Effector memory CD4-positive, alpha-beta T cell (primary cell): ENCODE measurements around the gene KRTAP10-7.
"Not testable (repeated sequence)": the region's sequence is repeated elsewhere in the genome, so short reads cannot be mapped to it uniquely, and the experiment has no call there.

Source experiments
- DNase-seq, 3 donors: peaks; one replicate each; pipeline ENCODE4 v3.0.0-alpha.2; 2020
- H3K27ac ChIP-seq: 2 replicates; pipeline ENCODE4 v1.7.0; 2013; ENCODE audit warnings: mild to moderate bottlenecking, low read length, moderate library complexity; ENCODE audit not compliant: insufficient read depth, poor library complexity, severe bottlenecking
- H3K27me3 ChIP-seq: replicated peaks from 2 replicates; pipeline ENCODE4 v1.7.0; 2013; ENCODE audit warnings: mild to moderate bottlenecking, low read length; ENCODE audit not compliant: insufficient read depth, control insufficient read depth, poor library complexity, severe bottlenecking
- H3K36me3 ChIP-seq: 2 replicates; pipeline ENCODE4 v1.7.0; 2013; ENCODE audit warnings: mild to moderate bottlenecking, low read length, moderate library complexity; ENCODE audit not compliant: control insufficient read depth, insufficient read depth
- H3K4me1 ChIP-seq: 2 replicates; pipeline ENCODE4 v1.7.0; 2013; ENCODE audit warnings: low read length, mild to moderate bottlenecking; ENCODE audit not compliant: control insufficient read depth, insufficient read depth, poor library complexity, severe bottlenecking
- H3K4me3 ChIP-seq: 2 replicates; pipeline ENCODE4 v1.7.0; 2013; ENCODE audit warnings: low read length, low read depth, mild to moderate bottlenecking; ENCODE audit not compliant: insufficient read depth, poor library complexity, severe bottlenecking
- H3K9me3 ChIP-seq: 2 replicates; pipeline ENCODE4 v1.7.0; 2013; ENCODE audit warnings: mild to moderate bottlenecking, low read length, moderate library complexity; ENCODE audit not compliant: control insufficient read depth

The KRTAP10-7 gene

DNA sequence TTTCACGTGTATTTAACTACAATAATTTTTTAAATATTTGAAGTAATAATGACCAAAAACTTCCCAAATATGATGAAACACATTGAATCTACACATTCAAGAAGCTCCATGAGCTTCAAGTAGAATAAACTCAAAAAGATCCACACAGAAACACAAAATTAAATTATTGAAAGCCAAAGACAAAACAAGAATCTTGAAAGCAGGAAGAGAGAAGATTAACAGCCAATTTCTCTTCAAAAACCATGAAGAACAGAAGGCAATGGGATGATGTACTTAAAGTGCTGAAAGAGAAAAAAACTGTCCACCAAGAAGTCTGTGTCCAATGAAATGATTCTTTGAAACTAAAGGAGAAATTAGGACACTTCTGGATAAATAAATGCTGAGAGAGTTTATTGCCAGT is 31.7 kb downstream of the KRTAP10-7 start:
- no peaks in the 10 kb centered on the region for H3K36me3 ChIP-seq
- H3K27ac ChIP-seq: no peak overlapping the region

DNA sequence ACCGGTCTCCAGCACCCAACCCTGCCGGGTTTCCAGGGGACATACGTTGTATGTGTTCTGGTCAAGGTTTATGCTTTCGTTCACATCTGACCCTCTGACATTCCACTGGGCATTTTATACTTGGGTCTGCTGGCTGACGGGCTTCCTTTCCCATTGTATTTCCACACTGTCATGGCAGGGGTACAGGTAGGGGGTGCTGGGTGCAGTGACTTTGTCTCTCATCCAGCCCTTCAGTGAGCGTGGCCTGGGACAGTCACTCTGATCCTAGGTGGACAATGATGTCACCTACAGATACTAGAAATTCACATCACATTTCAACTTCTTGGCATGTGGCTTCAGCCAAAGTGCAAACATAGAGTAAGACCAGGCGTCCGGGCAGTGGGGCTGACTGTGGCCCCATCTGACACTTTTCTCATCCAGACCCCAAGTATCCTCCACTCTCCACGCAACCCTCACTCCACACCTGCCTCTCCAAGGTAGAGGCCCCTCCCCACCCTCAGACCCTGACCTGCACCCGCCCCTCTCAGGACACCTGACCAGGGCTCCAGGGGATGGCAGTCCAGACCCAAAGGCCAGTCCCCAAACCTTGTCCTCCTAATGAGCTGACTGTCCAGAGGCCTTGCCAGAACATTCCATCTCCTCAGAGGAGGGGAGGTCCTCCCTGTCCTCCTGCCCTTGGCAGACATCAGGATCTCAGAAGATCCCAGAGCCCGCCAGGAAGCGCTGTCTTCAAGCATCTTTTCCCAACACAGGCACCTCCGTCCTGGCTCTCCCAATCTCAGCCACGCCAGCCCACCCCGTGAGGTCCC is 36.0 kb downstream of the KRTAP10-7 start:
- no peak overlapping the region for H3K27ac ChIP-seq
- no peaks in the 10 kb centered on the region for H3K4me1 ChIP-seq
- no peaks in the 10 kb centered on the region for H3K36me3 ChIP-seq
- H3K9me3 ChIP-seq: peaks cover 4% of the 10 kb centered on the region
- no peak for DNase-seq
- no peaks in the 10 kb centered on the region for H3K27me3 ChIP-seq
- no peak overlapping the region for H3K4me3 ChIP-seq

More for the DNA sequence above, 31.7 kb downstream of the KRTAP10-7 start:
- Histone ChIP-seq H3K27me3 (no peaks in the 10 kb centered on the region), H3K4me1 (peaks cover 18% of the 10 kb centered on the region), H3K4me3 (no peak overlapping the region), H3K9me3 (peaks cover 17% of the 10 kb centered on the region)
- no peak for DNase-seq

DNA sequence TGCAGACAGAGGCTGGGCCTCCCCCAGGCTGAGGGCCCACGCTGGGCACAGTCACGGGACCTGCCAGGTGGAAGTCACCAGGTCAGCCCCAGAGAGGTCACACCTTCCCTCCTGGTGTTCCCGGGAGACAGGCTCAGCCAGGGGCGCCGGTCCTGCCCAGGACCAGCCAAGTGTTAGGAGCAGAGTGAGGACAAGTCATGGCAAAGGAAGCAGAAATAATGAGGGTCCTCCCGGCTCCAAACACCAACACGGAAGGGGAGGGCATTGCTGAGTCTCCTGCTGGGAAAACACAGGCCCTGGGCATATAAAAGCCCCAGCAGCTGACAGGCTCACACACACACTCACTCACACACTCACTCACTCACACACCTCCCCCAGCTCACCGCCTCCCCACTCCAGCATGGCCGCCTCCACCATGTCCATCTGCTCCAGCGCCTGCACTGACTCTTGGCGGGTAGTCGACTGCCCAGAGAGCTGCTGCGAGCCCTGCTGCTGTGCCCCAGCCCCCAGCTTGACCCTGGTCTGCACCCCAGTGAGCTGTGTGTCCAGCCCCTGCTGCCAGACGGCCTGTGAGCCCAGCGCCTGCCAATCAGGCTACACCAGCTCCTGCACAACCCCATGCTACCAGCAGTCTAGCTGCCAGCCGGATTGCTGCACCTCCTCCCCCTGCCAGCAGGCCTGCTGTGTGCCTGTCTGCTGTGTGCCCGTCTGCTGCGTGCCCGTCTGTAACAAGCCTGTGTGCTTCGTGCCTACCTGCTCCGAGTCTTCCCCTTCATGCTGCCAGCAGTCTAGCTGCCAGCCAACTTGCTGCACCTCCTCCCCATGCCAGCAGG is 36.8 kb downstream of the KRTAP10-7 start, which contains the start of gene KRTAP10-10:
KRTAP10-10 (plus strand) TSS at position 339 of the 833 bp plus-strand sequence; CDS start at position 401, 62 bp downstream.
- no peak for DNase-seq

DNA sequence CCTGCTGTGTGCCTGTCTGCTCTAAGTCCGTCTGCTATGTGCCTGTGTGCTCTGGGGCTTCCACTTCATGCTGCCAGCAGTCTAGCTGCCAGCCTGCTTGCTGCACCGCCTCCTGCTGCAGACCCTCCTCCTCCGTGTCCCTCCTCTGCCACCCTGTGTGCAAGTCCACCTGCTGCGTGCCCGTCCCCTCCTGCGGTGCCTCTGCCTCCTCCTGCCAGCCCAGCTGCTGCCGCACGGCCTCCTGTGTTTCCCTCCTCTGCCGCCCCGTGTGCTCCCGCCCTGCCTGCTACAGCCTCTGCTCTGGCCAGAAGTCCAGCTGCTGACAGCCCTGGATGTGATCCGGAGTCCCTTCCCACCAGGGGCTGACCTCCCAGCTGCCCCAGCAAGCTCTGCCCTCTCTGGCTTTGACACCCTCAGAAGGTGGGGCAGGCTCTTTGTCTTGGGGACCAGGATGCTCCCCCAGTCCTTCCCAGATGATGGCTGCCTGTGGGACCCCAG is 37.5 kb downstream of the KRTAP10-7 start:
- H3K9me3 ChIP-seq, H3K4me3 ChIP-seq, H3K36me3 ChIP-seq, DNase-seq, H3K27me3 ChIP-seq, H3K4me1 ChIP-seq, H3K27ac ChIP-seq: not testable (repeated sequence)

More for the DNA sequence above, 36.8 kb downstream of the KRTAP10-7 start, which contains the start of gene KRTAP10-10:
- no peaks in the 10 kb centered on the region for H3K4me1 ChIP-seq
- H3K4me3 ChIP-seq: no peak within 1 kb of the TSS
- no peaks in the 10 kb centered on the region for H3K27me3 ChIP-seq
- H3K27ac ChIP-seq: no peak within 1 kb of the TSS
- H3K9me3 ChIP-seq: no peaks in the 10 kb centered on the region
- no peaks in the 10 kb centered on the region for H3K36me3 ChIP-seq

DNA sequence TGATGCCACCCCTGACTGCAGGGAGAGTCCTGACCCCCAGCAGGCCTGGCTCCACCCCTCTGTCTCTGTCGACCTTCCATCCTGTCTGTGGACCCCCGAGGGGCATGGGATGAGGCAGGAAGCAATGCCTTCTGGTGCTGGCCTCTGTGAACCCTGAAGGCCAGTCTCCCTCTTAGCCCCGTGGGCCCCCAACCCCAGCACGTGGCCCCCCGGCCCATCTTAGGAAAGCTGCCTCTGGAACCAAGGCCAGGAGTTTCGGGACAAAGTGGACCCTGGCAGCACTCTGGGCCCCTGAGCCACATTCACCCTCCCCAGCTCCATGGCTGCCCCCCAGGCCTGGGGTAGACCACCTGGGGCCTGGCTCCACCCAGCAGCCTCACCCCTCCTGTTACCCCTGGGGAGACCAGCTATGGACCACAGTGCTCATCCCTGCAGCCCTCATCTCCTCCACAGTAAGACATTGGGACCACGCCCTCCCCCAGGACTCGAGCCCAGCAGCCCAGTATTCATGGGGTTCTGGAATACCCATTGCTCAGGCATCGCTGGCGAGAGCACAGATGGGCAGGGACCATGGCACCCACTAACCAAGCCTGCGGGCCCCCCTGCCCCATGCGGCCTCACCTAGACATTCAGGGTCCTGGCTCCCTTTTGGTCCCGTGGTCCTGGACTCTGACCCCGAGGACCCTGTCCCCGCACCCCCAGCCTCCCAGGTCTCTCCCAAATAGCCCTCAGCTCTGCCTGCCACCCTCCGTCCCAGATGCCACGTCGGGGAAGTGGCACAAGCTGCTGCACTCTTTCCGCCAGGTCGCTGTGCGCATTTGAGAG is 38.3 kb downstream of the KRTAP10-7 start:
- not testable (repeated sequence) for H3K27me3 ChIP-seq, DNase-seq, H3K4me3 ChIP-seq, H3K4me1 ChIP-seq, H3K27ac ChIP-seq, H3K36me3 ChIP-seq, H3K9me3 ChIP-seq

DNA sequence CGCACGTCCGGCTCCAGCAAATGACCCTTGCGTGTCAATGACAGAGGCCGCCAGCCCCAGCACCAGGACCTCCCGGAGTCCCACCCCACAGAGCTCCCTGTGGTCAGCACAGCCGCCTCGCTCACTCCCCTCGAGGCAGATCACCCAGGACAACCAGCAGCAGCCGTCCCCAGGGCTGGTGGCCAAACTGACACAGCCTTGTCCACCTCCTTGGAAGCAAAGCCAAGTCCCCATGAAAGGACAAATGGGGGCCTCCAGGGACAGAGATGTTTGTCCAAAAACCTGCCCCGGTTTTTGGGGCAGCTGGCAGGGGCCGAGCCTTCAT is 38.9 kb downstream of the KRTAP10-7 start:
- Histone ChIP-seq H3K27ac (no peak overlapping the region), H3K9me3 (no peaks in the 10 kb centered on the region)
- DNase-seq: no peak

DNA sequence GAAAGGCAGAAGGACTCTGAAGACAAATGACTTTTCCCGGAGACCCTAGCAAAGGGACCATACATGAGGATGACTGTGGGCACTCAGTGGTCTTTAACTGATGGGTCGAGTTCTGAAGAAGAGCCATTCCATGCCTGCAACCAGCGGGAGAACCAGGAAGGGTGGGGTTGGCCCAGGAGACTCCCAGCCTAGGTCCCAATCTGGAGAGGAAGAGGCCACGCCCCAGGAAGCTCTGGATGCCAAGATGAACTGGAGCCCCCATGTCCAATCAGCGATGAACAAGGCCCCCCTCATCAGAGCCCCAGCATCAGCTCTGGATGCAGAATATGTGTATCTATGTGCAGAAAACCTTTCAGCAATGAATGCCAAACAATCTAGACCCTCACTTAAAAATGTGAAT is 40.4 kb downstream of the KRTAP10-7 start:
- H3K36me3 ChIP-seq: no peaks in the 10 kb centered on the region
- no peak for DNase-seq
- H3K27me3 ChIP-seq: no peaks in the 10 kb centered on the region
- H3K9me3 ChIP-seq: no peaks in the 10 kb centered on the region
- no peak overlapping the region for H3K4me3 ChIP-seq
- no peaks in the 10 kb centered on the region for H3K4me1 ChIP-seq
- no peak overlapping the region for H3K27ac ChIP-seq

More for the DNA sequence above, 38.9 kb downstream of the KRTAP10-7 start:
- H3K27me3 ChIP-seq: no peaks in the 10 kb centered on the region
- H3K4me3 ChIP-seq: no peak overlapping the region
- no peaks in the 10 kb centered on the region for H3K4me1 ChIP-seq
- H3K36me3 ChIP-seq: no peaks in the 10 kb centered on the region

DNA sequence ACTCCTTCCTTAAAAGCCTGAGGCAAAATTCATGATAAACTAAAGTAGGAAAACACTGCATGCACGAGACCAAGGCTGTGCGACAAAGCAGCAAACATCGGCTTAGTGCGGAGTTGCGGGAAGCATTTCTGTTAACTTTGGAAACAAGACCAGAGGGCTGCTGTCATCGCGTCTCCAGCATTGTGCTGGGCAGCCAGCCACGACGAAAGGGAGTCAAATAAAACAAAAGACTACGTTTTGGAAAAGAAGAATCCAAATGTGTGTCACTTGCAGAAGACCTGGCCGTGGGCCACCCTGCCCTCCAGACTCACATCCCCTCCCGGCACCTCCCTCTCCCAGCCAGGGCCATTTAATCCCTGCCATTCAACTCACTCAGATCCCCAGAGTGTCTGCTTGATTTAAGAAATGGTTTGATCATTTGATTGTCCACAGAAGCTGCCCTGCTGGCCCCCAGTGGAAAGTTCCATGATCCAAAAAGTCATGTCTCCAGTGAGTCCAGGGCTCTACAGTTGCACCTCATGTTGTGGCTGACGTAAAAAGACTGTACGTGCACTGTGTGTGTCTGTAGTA is 43.4 kb downstream of the KRTAP10-7 start:
- no peaks in the 10 kb centered on the region for H3K27me3 ChIP-seq
- no peak overlapping the region for H3K4me3 ChIP-seq
- no peaks in the 10 kb centered on the region for H3K9me3 ChIP-seq
- no peak for DNase-seq
- H3K27ac ChIP-seq: no peak overlapping the region
- H3K36me3 ChIP-seq: no peaks in the 10 kb centered on the region
- no peaks in the 10 kb centered on the region for H3K4me1 ChIP-seq

DNA sequence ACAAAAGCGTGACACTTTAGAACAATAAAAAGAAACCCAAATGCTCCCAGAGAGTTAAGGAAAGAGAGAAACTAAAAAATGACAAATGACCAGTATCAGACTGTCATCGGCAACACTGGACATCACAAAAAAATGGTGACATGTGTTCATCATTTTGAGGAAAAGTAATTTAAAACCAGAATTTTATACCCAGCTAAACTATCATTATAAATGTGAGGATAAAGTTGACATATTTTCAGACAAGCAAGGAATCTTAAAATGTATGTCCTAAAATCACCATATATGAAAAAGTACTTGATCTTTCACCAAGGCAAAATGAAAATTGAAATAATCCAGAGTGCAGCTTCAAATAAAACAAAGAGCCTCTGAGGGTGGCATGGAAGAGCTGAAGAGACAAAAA is 44.5 kb downstream of the KRTAP10-7 start:
- Histone ChIP-seq H3K36me3 (no peaks in the 10 kb centered on the region), H3K27me3 (no peaks in the 10 kb centered on the region), H3K4me3 (no peak overlapping the region), H3K9me3 (no peaks in the 10 kb centered on the region), H3K4me1 (no peaks in the 10 kb centered on the region), H3K27ac (no peak overlapping the region)
- DNase-seq: no peak
